HepG2 (cell line): ENCODE results near the gene ARPC1B. TPM values are rescaled to one million over a fixed set of nuclear protein-coding genes. Genes with fewer than 3 reads are reported as not detected.

Experiments
- CHD2 ChIP-seq: IDR thresholded peaks from 2 replicates; pipeline ENCODE4 v1.6.1; 2011; ENCODE audit warnings: low read depth, low read length, improper control_type of control experiment
- GATAD1 ChIP-seq: IDR thresholded peaks from 2 replicates; pipeline ENCODE4 v1.6.1; 2016; ENCODE audit warnings: missing genetic modification reagents, missing compliant biosample characterization
- JDP2 ChIP-seq: sonication (generic); formaldehyde crosslinking; IDR thresholded peaks from 2 replicates; pipeline ENCODE4 v1.8.1; 2022; ENCODE audit warnings: missing genetic modification reagents, borderline replicate concordance
- KAT2B ChIP-seq: fragments of 150-350 bp; IDR thresholded peaks from 2 replicates; pipeline ENCODE4 v1.6.1; 2014; ENCODE audit warnings: low read depth, low read length, borderline replicate concordance
- MAFG ChIP-seq: sonication (generic); formaldehyde crosslinking; IDR thresholded peaks from 2 replicates; pipeline ENCODE4 v1.5.1; 2020; ENCODE audit warnings: mild to moderate bottlenecking, missing genetic modification reagents
- MTA1 ChIP-seq: sonication (generic); formaldehyde crosslinking; IDR thresholded peaks from 2 replicates; pipeline ENCODE4 v1.4.0; 2020; ENCODE audit warnings: missing genetic modification reagents, mild to moderate bottlenecking, borderline replicate concordance
- NKX3-1 ChIP-seq: sonication (generic); formaldehyde crosslinking; IDR thresholded peaks from 2 replicates; pipeline ENCODE4 v1.5.0; 2020; ENCODE audit warnings: missing genetic modification reagents
- RNF2 ChIP-seq: fragments of 450-650 bp; conservative IDR thresholded peaks from 2 replicates; pipeline ENCODE4 v1.6.1; 2016; ENCODE audit warnings: low read depth
- SIN3A ChIP-seq: IDR thresholded peaks from 2 replicates; pipeline ENCODE4 v1.6.1; 2011; ENCODE audit warnings: low read depth, mild to moderate bottlenecking, control low read depth, low read length, borderline replicate concordance
- SRSF1 ChIP-seq: fragments of 200-400 bp; formaldehyde crosslinking; optimal IDR thresholded peaks from 2 replicates; pipeline ENCODE3; 2017; ENCODE audit warnings: mild to moderate bottlenecking, low read depth, low read length, moderate library complexity
- ZMYM4 ChIP-seq: sonication (generic); formaldehyde crosslinking; IDR thresholded peaks from 2 replicates; pipeline ENCODE4 v1.8.1; 2023; ENCODE audit warnings: mild to moderate bottlenecking, missing genetic modification reagents
- ZNF260 ChIP-seq: sonication (generic); formaldehyde crosslinking; IDR thresholded peaks from 2 replicates; pipeline ENCODE4 v1.4.0; 2020; ENCODE audit warnings: missing genetic modification reagents, low read depth, mild to moderate bottlenecking, borderline replicate concordance
- ZNF292 ChIP-seq: sonication (generic); formaldehyde crosslinking; IDR thresholded peaks from 2 replicates; pipeline ENCODE4 v1.8.1; 2022; ENCODE audit warnings: mild to moderate bottlenecking, low read depth, missing genetic modification reagents, borderline replicate concordance
- ZNF572 ChIP-seq: sonication (generic); formaldehyde crosslinking; IDR thresholded peaks from 2 replicates; pipeline ENCODE4 v1.5.1; 2020; ENCODE audit warnings: mild to moderate bottlenecking, missing genetic modification reagents
- ZNF772 ChIP-seq: sonication (generic); formaldehyde crosslinking; IDR thresholded peaks from 2 replicates; pipeline ENCODE4 v1.5.0; 2020; ENCODE audit warnings: mild to moderate bottlenecking, missing genetic modification reagents
- ZNF776 ChIP-seq: sonication (generic); formaldehyde crosslinking; IDR thresholded peaks from 2 replicates; pipeline ENCODE4 v1.4.0; 2020; ENCODE audit warnings: mild to moderate bottlenecking, missing genetic modification reagents
- ZNF782 ChIP-seq: sonication (generic); formaldehyde crosslinking; IDR thresholded peaks from 2 replicates; pipeline ENCODE4 v1.4.0; 2020; ENCODE audit warnings: missing genetic modification reagents, mild to moderate bottlenecking, borderline replicate concordance
- polyA plus RNA-seq, 8 experiments: library from polyadenylated mRNA; depleted of rRNA in 3 of 8; stranded (reverse) in 7 of 8; unstranded in 1 of 8; fragments of >200 nt; fragmentation: Illumina TruSeq in 4 of 8; extraction: Trizol in 4 of 8; gene quantifications; 2 replicates each; pipeline versions ENCODE4 v1.2.1 to v1.2.3, GENCODE V29; 2011 to 2016; ENCODE audit warnings: low read depth in 4 of 8, missing spikeins in 1 of 8, mixed read lengths in 1 of 8; ENCODE audit not compliant: insufficient read depth in 1 of 8
- total RNA-seq, 5 experiments: library from RNA; depleted of rRNA; stranded (reverse); fragments of >200 nt; fragmentation: Illumina TruSeq; extraction: Trizol; gene quantifications; 2 replicates each; pipeline ENCODE4 v1.2.3, GENCODE V29; 2016; ENCODE audit warnings: low read depth in 1 of 5
- TF ChIP-seq, protein P1 (sequence below): sonication (generic); formaldehyde crosslinking; IDR thresholded peaks from 2 replicates; pipeline ENCODE4 v1.4.0; 2020; ENCODE audit warnings: mild to moderate bottlenecking, missing genetic modification reagents
- TF ChIP-seq, protein P2 (sequence below): sonication (generic); formaldehyde crosslinking; IDR thresholded peaks from 2 replicates; pipeline ENCODE4 v1.4.0; 2020; ENCODE audit warnings: missing genetic modification reagents
- TF ChIP-seq, protein P3 (sequence below): sonication (generic); formaldehyde crosslinking; IDR thresholded peaks from 2 replicates; pipeline ENCODE4 v1.9.0; 2021; ENCODE audit warnings: missing genetic modification reagents, mild to moderate bottlenecking, borderline replicate concordance

Gene ARPC1B
- total and polyA plus RNA-seq, 2 of the 13 experiments (the other 11 are each of a cell fraction or from before 2014, with no cell fraction given): 72.9 to 89.1 TPM

DNA sequence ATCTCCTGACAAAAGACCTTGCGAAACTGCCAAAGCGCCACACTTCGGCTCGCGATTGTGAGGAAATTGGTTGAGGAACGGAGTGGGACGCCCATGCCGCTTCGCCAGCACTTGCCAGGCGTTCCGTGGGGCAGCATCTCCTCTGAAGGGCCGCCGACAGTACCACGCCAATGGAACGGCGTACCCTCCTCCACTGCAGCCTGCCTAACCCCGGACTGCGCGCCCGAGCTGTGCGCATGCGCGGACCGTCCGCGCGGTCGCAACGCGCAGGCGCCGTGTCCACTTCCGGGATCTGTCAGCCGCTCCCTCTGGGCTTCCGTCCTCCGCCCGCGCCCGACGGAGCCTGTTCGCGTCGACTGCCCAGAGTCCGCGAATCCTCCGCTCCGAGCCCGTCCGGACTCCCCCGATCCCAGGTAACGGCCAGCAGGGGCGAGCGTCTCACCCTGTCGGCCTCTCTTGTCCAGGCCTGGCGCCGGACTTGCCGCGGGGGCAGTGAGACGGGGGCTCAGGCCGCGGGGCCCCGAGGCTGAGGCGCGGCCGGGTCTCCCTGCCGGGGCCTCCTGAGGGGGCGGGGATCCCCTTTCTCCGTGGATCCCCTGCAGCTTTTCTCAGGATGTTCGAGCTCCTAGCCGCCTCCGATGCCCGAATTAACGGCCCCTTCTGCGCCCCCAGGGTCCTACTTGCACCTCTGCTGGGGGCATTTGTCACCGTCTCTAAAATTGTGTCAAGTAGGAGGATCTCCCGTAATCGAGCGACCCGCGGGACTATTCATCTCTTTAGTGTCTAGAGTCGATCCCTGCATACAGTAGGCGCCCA, 48.7 kb upstream of the ARPC1B start, which contains the start of gene ARPC1A (continued):
- TF ChIP-seq, protein P1, sequence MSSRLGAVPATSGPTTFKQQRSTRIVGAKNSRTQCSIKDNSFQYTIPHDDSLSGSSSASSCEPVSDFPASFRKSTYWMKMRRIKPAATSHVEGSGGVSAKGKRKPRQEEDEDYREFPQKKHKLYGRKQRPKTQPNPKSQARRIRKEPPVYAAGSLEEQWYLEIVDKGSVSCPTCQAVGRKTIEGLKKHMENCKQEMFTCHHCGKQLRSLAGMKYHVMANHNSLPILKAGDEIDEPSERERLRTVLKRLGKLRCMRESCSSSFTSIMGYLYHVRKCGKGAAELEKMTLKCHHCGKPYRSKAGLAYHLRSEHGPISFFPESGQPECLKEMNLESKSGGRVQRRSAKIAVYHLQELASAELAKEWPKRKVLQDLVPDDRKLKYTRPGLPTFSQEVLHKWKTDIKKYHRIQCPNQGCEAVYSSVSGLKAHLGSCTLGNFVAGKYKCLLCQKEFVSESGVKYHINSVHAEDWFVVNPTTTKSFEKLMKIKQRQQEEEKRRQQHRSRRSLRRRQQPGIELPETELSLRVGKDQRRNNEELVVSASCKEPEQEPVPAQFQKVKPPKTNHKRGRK: no peak
- TF ChIP-seq, protein P2, sequence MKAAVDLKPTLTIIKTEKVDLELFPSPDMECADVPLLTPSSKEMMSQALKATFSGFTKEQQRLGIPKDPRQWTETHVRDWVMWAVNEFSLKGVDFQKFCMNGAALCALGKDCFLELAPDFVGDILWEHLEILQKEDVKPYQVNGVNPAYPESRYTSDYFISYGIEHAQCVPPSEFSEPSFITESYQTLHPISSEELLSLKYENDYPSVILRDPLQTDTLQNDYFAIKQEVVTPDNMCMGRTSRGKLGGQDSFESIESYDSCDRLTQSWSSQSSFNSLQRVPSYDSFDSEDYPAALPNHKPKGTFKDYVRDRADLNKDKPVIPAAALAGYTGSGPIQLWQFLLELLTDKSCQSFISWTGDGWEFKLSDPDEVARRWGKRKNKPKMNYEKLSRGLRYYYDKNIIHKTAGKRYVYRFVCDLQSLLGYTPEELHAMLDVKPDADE (CRISPR knock-in tag): peak; percentile 91; the same call in 1 of the 2 replicates
- TF ChIP-seq, protein P3, sequence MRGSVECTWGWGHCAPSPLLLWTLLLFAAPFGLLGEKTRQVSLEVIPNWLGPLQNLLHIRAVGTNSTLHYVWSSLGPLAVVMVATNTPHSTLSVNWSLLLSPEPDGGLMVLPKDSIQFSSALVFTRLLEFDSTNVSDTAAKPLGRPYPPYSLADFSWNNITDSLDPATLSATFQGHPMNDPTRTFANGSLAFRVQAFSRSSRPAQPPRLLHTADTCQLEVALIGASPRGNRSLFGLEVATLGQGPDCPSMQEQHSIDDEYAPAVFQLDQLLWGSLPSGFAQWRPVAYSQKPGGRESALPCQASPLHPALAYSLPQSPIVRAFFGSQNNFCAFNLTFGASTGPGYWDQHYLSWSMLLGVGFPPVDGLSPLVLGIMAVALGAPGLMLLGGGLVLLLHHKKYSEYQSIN (CRISPR knock-in tag): no peak
- TF ChIP-seq ZNF260 (no peak), SIN3A (peak; percentile 75; the same call in 1 of the 2 replicates), RNF2 (no peak), NKX3-1 (CRISPR knock-in tag) (peak; percentile 77), ZMYM4 (CRISPR knock-in tag) (peak; percentile 81), KAT2B (no peak), ZNF776 (peak; percentile 60; the same call in 1 of the 2 replicates), SRSF1 (peak; percentile 31), GATAD1 (CRISPR knock-in tag) (peak; percentile 94), JDP2 (CRISPR knock-in tag) (peak; percentile 33; the same call in 1 of the 2 replicates), ZNF782 (CRISPR knock-in tag) (peak; percentile 48; the same call in 1 of the 2 replicates), MTA1 (CRISPR knock-in tag) (peak; percentile 74; the same call in 1 of the 2 replicates), CHD2 (no peak), MAFG (CRISPR knock-in tag) (no peak), ZNF772 (CRISPR knock-in tag) (peak; percentile 70; the same call in 1 of the 2 replicates), ZNF292 (CRISPR knock-in tag) (no peak; the same call in 1 of the 2 replicates), ZNF572 (CRISPR knock-in tag) (0 out of 2 replicates have a peak, but pooled peaks have one; percentile 18)
